ENCODE data around the gene CD59. TPM values are rescaled to one million over a fixed set of nuclear protein-coding genes. Genes with fewer than 3 reads are reported as not detected.

Gene CD59
- total RNA-seq, 4 donors from 2014 or later, result 321 to 413 (median 356) TPM

DNA sequence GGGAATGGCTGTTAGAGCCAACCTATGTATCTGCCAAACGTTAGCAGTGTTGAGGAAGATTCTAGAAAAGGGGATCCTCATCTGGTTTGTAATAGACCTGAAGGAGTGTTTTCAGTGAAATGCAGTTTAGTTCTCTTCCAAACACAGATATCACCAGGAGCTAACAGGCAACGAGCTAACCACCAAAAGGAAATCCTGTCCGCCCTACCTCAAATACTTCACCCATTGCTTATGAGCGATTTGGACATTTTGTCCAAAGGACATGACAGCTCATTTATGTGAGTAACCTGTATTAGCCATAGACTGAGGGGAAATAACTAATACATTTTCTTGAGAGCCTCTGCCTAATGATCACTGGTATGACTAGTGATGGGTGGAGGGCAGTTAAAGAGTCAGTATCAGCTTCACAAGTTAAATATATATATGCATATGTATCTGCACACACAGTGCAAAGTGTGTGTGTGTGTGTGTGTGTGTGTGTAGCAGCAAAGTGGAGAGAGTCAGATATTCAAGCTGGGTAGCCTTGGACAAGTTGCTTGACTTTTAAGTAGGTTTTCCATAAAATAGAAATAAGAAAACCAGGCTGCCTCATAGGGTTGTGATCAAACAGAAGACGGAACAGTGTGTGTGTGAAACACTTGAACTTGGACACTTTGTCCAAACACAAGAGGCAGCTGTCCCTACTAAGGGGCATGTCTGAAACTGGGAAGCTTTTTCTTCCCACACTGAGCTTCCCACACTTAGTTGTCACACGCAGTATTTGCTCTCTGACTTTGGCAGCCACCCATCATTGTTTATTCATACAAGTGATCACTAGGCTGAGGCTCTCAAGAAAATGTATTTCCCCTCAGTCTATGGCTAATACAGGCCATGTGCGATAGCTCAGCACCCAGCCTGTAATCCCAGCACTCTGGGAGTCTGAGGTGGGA, 34.7 kb downstream of the CD59 start:
- TF ChIP-seq, protein P1, sequence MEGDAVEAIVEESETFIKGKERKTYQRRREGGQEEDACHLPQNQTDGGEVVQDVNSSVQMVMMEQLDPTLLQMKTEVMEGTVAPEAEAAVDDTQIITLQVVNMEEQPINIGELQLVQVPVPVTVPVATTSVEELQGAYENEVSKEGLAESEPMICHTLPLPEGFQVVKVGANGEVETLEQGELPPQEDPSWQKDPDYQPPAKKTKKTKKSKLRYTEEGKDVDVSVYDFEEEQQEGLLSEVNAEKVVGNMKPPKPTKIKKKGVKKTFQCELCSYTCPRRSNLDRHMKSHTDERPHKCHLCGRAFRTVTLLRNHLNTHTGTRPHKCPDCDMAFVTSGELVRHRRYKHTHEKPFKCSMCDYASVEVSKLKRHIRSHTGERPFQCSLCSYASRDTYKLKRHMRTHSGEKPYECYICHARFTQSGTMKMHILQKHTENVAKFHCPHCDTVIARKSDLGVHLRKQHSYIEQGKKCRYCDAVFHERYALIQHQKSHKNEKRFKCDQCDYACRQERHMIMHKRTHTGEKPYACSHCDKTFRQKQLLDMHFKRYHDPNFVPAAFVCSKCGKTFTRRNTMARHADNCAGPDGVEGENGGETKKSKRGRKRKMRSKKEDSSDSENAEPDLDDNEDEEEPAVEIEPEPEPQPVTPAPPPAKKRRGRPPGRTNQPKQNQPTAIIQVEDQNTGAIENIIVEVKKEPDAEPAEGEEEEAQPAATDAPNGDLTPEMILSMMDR (IDR thresholded peaks at IDR 0.05; ENCODE audit: low read depth), result no peak

DNA sequence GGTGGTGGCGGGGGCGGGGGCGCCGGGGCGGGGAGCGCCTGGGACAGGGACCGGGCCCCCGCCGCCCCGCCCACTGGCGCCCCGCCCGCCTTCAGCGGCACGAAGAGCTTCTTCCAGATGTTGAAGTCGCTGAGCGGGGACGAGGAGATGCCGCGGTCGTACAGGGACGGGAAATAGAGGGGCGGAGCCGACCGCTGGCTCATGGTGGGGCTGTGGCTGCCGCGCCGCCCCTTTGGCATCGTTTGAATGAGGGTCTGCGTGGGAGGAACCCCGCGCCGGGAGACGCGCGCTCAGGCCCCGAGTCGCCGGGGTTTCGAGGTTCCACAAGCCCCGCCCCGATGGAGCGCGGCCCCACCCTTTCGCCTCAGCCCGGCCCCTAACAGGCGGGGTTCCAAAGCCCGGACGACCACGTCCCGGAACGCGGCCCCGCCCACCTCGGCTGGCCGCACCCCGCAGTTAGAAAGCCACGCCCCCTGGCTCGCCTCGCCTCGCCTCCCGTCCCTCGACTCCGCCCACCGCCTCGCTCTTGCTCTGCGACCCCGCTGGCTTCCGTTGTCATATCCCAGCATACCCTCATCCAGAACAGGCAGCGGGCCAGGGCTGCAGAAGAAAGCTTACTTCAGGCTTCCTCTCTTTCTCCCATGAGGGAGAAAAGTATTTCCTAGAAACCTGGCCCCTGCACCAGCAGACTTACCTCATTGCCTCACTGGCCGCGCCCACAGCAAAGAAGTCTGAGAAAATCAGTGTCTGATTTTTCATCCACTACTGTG, 35.5 kb downstream of the CD59 start, which contains the start of gene C11orf91:
TSS of gene C11orf91 (minus strand) at position 325 of the 770 bp plus-strand sequence. CDS start at position 239, 86 bp downstream.
- TF ChIP-seq, protein P1 (IDR thresholded peaks at IDR 0.05; ENCODE audit: low read depth), result no peak

DNA sequence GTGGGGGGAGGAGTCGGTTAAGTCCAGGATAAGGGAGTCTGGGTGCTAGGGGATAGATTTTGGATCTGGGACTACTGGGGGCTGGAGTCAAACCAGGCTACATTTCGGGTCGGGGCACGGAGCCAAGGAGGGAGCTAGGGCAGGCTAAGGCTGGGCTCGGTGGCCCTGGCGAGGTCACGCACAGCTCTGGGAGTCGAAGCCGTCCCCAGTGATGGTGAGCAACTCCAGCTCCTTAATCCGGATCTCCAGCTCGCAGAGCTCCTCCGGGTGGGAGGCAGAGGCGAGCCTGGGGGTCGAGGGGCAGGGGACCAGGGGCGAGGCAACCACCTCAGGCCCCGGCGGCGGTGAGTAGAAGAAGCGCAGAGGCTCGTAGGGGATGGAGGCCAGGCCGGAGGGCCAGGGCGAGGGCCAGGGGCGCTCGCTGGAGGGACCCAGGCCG, 36.1 kb downstream of the CD59 start:
- TF ChIP-seq, protein P1 (IDR thresholded peaks at IDR 0.05; ENCODE audit: low read depth), result no peak

- TF ChIP-seq, protein P1 (IDR thresholded peaks at IDR 0.05; ENCODE audit: low read depth), result no peak
These were observed 36.6 kb downstream of the CD59 start for GRCh38 chr11:33699515-33700062.

- TF ChIP-seq, protein P1 (IDR thresholded peaks at IDR 0.05; ENCODE audit: low read depth), result no peak
These were observed 37.3 kb downstream of the CD59 start for GRCh38 chr11:33698921-33699320.

DNA sequence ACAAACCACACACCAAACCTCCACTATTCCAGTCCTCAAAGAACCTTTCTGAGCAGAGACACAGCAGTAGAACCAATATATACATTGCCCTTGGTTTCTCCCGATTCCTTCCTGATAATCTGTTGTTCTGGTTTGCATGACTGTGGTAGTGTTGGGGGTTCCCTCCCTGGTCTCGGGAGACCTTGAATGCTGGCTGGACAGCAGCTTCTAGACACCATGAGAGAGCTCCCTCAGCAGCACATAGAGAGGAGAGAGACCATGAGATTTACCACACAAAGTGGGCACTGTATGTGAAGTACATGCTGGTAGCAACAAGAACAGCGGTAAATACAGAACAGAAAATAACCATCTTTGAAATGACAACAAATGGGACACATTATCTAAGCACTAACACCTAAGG, 38.2 kb downstream of the CD59 start:
- TF ChIP-seq, protein P1 (IDR thresholded peaks at IDR 0.05; ENCODE audit: low read depth), result no peak
